ENCODE data around the gene FAM227B. TPM values are rescaled to one million over a fixed set of nuclear protein-coding genes. Genes with fewer than 3 reads are reported as not detected.
"Not testable (repeated sequence)": the region's sequence is repeated elsewhere in the genome, so short reads cannot be mapped to it uniquely, and the experiment has no call there.

Gene FAM227B
- polyA plus RNA-seq, 4 donors, result 14.7 to 20.6 (median 17.7) TPM

DNA sequence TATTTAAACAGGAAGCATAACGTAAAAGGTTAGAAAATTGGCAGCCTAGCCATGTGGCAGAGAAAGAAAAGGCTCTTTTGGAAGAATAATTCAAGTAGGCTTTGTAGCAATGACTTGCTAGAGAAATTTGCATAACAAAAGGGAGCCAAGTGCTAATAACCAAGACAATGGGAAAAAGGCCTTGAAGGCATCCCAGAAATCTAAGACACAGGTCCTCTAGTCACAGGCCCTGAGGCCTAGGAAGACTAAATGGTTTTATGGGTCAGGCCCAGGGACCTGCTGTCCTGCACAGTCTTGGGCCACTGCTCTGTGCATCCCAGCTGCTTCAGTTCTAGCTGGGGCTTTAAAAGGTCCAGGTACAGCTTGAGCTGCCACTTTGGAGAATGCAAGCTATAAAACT, 119.0 kb downstream of the FAM227B start:
- DNase-seq (ENCODE audit: low read depth in 4 of 4, low spot score in 2 of 4), result no peak

DNA sequence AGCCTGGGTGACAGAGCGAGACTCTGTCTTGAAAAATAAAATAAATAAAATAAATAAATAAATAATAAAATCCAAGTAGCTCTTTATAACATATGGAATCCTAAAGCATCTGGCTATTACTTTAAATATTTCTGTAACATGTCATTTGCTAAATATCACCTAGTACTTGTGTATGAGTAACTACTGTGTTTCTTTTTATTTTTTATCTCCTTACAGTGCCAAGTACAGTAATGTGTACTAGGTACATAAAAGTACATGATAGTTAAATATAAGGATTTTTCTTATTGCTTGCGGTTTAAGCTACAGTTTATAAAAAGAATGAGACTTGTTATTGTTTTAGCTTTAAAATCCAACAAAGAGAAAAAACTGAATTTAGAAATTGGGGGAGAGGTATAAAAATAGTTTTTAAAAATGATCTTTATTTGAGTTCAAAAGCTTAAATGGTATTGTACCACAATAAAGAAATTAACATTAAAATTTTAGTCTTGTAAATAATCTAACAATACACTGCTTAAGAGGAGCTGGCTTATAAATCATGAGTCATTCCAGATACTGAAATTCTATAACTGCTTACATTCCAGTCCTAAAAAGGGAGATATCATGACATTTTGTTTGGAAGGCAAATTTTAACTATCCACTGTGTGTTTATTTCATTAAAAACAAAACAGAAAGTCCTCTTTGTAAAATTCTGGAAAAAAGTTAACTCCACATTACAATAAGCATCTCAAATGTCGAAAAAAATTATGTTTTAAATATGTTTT, 124.4 kb downstream of the FAM227B start:
- DNase-seq (ENCODE audit: low read depth in 4 of 4, low spot score in 2 of 4), result no peak

DNA sequence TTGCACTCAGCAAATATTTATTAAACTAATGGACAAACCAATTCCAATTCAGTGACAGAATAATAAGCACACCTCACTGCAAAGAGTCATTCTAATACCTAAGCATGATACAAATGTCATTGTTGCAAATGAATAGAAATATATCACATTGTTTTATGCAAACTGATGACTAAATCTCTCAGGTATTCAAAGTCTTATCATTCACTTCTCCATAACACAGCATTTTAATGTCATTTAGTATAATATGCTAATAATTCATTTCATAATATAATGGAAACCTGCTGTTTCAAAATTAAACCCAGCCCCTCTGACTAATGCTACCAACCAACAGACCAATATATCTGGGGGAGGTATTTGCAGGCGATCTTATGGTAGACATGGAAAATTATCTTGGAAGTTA, 125.8 kb downstream of the FAM227B start:
- DNase-seq (ENCODE audit: low read depth in 4 of 4, low spot score in 2 of 4), result no peak

DNA sequence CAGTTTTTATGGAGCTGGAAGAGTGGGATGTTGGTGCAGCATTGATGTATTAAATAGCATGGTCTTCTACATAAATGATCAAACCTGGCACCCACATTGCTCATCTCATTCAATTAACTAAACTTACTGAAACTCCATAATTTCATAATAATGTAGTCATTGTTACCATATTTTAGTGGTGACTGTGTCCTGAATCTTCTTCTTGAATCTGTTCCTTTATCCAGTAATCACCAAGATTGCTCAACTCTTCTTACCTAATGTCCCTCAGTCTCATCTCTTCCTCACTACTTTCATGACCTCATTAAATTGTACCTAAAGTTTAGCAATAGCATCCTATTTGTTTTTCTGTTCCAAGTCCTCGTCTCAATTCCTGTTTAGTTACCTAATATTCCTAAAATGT, 127.8 kb downstream of the FAM227B start:
- DNase-seq (ENCODE audit: low read depth in 4 of 4, low spot score in 2 of 4), result no peak

DNA sequence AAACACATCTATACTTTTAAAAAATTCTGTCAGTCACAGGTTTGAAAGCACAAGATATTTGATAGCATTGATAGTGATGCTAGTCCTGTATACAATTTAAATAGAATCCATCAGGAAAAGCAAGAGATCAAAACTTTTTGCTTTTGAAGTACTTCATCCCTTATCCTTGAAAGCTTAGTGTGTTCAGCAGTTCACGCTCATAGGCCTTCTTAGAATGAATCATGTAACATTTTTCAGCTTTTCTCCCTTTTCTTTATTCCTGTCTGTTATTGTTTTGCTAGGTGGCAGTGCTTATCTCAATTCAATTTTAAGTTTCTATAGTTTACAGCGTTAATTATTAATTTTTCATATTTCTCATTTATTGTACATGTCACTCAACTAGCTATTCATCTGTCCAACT, 128.5 kb downstream of the FAM227B start:
- no peak for DNase-seq (ENCODE audit: low read depth in 4 of 4, low spot score in 2 of 4)

DNA sequence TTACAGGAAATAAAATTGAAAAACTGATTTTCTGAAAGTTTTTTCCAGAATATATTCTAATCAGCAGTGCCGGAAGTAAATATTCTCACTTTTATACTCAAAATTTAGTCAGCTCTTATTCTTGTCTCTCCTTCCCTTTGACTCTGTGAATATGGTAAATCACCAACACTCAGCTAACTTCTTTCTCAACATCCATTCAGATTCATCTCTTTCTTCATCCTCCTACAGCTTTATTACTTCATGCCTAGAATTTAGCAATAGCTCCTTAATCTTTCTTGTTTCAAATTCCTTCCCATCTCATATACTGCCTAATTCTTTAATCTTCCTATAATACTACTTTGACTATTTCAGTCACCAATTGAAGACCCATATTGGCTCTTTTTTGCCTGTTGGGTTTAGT, 129.7 kb downstream of the FAM227B start:
- DNase-seq (ENCODE audit: low read depth in 4 of 4, low spot score in 2 of 4), result no peak

DNA sequence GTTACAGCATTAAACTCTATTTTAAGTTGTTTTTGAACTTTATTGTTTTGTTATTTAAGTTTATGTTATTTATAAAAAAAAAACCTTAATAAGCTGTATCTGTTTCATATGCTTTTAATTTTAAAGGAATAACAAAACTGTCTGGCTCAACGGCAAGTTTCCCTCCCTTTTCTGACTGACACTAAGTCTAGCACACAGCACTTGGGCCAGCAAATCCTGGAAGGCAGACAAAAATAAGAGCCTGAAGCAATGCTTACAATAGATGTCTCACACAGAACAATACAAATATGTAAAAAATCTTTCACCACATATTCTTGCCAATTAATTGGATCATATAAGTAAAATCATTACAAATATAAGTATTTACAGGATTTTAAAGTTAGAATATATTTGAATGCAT, 135.2 kb downstream of the FAM227B start:
- not testable (repeated sequence) for DNase-seq (ENCODE audit: low read depth in 4 of 4, low spot score in 2 of 4)

DNA sequence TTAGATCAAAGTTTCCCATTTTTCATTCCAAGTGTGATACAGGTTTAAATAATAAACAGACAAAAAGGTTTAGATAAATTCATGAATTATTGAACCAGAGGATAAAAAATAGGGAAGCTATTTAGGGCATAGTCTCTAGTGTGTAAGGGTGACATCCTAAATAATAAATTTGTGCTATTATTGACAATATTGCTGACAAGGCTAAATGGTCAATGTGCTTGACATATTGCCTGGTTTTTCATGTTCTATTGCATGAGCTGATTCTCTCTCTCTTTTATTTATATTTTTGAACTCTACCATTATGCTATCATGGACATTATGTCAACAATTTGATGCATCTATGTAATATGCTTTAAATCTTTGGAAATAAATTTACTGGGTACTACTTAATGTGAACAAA, 141.6 kb downstream of the FAM227B start:
- not testable (repeated sequence) for DNase-seq (ENCODE audit: low read depth in 4 of 4, low spot score in 2 of 4)

DNA sequence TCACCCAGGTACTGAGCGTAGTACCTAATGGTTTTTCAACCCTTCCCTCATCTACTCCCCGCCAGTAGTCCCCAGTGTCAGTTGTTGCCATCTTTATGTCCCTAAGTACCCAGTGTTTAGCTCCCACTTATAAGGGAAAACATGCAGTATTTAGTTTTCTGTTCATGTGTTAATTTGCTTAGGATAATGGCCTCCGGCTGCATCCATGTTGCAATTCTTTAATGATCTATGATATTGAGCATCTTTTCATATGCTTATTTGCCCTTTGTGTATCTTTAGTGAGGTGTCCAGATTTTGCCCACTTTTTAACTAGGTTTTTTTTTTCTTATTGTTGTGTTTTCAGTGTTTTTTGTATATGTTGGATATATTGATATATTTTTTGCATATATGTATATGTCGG, 142.6 kb downstream of the FAM227B start:
- DNase-seq (ENCODE audit: low read depth in 4 of 4, low spot score in 2 of 4), result not testable (repeated sequence)

DNA sequence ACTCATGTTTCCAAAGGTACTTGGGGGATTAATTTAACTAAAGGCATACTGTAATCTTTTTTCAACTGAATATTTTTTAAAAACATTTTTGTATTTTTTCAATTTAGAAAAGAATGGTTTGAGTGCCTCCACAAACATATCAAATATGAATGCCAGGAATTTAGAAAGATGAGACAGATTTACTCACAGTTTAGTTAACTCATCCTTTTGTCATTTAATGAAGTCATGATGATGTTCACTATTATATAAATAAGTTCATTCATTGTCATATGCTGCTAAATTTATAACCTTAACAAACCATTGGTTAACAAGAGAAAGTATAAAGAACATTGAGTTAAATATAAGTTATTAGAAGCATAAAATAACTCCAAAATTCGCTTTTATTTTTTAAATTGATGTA, 147.6 kb downstream of the FAM227B start:
- no peak for DNase-seq (ENCODE audit: low read depth in 4 of 4, low spot score in 2 of 4)

DNA sequence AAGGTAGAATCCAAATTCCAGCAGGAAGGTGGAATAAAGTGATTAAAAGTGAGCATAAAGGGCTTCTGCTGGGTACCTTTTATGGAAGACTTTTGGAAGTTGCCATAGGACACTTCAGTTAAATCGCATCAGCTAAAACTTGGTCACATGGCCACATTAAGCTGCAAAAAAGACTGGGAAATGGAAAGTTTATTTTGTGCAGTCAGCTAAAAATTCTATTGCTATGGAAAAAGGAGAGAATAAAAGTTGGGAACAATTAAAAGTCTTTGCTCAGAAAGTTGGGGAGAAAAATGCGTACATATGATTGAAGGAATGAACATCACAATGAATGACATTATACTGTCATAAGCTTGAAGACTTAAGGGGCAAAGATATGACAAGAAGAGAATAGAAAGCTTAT, 148.3 kb downstream of the FAM227B start:
- no peak for DNase-seq (ENCODE audit: low read depth in 4 of 4, low spot score in 2 of 4)

DNA sequence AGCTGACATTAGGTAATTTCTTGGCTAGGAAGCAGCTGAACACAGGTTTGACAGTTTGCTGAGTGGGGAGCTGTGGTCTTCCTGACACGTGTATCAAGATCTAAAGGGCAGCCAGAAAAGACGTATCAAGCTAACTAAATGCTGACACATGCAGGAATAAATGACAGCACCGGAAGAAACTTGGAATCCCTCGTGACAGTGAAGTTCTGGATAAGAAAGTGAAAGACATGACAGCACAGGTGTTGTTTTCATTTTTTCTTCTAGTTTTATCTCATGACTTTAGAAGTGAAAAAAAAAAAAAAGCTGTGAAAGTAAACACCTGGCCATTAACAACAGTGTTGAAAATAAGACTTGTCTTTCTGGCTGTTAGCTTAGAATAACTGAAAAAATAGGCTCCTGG, 148.9 kb downstream of the FAM227B start:
- DNase-seq (ENCODE audit: low read depth in 4 of 4, low spot score in 2 of 4), result no peak

DNA sequence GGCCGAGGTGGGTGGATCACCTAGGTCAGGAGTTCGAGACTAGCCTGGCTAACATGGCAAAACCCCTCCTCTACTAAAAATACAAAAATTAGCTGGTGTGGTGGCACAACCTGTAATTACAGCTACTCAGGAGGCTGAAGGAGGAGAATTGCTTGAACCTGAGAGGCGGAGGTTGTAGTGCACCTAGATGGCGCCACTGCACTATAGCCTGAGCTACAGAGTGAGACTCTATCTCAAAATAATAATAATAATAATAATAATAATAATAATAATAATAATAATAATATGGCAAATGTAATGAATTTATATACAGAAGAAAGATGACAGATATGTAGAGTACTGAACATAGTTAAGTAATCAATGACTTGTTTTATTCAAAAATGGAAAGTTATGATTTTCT, 149.4 kb downstream of the FAM227B start:
- not testable (repeated sequence) for DNase-seq (ENCODE audit: low read depth in 4 of 4, low spot score in 2 of 4)

DNA sequence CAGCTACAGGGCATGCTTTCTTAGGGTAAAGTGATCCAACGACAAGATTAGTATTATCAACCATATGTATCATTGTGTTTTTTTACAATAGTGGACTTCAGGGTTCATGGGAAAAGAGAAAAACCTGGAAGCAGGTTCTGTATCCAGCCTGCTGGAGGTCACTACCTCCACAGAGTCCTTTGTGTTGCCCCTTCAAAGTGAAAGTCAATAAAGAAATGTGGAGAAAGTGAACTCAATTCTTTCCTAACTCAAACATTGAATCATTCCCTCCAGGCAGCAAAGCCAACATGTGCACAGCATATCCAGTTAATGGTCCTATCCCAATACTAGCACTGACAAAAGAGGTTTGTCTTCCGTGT, 152.2 kb downstream of the FAM227B start:
- no peak for DNase-seq (ENCODE audit: low read depth in 4 of 4, low spot score in 2 of 4)

DNA sequence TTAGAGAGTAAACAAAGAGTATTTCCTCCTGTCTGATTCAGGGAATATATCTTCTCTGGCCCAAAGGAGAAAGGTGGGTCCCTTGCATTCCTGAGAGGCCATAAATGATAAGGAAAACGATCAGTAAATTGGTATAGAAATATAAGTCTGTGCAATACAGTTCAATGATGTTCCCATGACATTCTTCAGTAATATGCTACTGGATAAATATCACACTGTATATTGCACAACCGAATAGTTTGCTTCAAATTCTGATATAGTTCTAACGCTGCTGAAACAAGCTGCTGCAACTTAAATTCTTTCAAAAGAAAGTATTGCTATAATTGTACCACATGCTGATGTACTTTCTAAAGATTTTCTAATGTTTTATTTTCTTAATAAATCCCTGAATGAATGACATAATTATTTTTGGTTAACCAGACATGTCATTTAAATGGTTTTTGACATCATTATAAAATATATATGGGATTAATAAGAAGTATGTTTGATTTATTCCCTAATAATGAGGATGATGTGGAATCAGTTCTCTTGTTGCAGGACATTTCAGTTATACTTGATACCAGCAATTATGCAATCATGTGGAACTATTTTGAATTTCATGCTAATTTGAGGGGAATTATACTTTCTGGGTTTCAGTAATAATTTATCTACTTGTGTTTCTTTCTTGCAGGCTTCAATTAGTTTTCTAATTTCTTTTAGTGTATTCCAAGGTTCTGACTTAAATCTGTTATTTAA, 152.7 kb downstream of the FAM227B start:
- no peak for DNase-seq (ENCODE audit: low read depth in 4 of 4, low spot score in 2 of 4)

DNA sequence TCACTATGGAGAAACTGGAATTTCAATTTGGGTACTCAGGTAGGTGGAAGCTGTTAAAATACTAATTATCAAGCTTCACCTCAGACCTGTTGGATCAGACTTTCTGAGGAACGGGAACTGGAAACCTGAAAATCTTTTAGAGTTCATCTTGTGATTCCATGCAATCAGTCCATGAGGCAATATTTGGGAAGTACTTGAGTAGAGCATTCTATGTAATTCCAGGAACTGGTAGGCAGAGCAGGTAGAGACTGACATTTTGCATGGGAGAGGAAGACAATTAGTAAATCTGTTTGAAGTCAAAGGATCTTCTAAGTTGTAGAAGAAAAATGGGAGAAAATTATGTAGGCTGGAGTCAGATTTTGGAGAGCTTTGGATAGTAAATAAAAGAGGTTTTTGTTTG, 154.5 kb downstream of the FAM227B start:
- DNase-seq (ENCODE audit: low read depth in 4 of 4, low spot score in 2 of 4), result no peak

DNA sequence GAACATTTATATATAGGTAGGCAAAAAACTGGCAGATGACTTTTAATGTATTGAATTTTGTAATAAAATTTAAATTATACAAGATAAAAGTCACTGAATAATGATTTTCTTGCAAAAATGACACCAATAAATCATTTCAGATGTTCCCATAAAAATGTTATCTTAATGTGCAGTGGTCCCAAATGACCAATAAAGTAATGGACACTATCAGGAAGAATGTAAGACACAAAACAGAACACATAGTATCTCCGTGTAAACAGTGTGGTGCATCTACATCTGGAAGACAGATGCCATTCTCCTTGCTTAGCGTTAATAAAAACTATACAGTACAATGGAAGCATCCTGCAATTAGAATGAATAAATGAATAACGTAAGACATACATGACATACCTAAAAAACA, 156.1 kb downstream of the FAM227B start:
- DNase-seq (ENCODE audit: low read depth in 4 of 4, low spot score in 2 of 4), result no peak

DNA sequence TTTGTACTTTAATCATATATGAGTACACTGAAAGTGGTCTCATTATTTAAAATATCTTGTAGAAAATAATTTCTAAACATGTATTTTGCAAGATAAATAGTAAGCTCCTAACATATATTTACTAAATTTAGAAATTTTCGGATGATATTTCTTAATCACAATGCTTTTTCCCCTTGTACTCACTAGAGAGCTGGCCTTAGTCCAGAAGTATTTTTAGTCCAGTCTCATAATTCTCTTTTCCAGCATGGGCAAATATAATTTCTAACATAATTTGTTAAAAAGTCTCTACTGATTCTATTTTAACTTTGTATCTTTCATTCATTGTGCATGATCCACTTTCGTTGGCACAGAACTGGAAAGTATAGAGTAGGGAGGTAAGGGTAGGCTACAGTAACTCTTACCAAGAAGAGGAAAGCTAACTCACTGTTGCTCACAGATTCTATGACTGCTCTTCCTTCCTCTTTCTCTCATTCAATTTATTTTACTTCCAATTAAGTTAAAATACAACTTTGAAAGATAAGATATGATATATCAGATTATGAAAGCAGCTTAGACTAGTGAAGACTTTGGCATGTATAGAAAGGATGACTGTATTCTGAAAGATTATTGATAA, 158.3 kb downstream of the FAM227B start:
- no peak for DNase-seq (ENCODE audit: low read depth in 4 of 4, low spot score in 2 of 4)

DNA sequence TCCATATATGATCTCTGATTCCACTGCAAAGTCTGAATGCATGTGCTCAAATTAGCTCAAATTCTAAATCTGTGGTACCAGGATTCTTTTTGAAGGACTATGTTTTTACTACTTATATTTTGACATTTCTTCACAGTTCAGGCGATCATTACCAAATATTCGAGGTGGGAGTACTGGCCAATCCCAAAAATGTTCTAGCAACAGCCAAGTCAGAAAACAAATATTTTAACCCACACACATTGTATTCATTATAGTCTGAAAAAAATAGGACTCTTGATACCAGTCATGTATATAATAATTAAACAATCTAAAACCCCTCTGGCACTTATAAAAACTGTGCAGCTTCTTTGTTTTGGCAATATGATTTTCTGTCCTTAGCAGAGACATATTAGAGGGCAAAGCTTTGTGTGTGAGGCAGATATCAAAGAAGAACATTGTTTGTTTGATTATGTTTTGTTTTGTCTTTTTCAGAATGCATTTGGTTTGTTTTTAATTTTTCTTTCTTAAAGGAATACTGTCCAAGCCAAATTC, 160.1 kb downstream of the FAM227B start:
- no peak for DNase-seq (ENCODE audit: low read depth in 4 of 4, low spot score in 2 of 4)

DNA sequence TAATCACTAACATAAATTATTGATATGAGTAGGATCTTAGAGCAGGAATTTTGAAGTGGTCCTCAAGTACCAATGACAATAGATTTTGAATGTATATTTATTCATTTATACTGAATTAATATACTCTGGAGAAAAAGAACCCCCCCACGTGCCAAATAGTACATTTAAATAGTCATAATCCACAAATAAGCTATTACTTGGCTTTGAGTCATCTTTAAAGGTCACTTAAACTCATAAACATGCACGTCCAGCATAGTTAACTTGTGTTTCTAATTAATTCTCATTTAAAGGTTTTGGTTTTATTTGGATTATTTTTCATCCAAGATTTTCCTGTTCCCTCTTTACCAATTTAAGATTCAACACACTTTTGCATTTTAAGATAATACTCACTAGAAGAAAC, 162.5 kb downstream of the FAM227B start:
- no peak for DNase-seq (ENCODE audit: low read depth in 4 of 4, low spot score in 2 of 4)

DNA sequence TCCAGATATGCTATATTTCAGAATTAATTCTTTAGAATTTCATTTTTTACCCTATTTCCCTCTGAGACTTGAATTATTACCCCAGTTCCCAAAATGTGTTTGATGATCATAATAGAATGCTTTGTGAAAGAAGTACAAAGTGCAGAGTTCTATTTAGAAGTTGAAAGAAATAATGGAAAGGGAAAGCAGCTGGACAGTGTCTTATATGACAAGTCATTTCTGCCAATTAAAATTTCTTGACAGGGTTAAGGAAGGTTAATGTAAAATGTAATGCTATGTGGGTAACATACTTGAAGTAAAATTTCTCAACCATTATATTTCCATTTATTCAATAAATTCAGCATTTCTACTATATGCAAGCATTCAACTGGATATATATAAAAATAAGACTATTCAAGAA, 164.5 kb downstream of the FAM227B start:
- no peak for DNase-seq (ENCODE audit: low read depth in 4 of 4, low spot score in 2 of 4)

DNA sequence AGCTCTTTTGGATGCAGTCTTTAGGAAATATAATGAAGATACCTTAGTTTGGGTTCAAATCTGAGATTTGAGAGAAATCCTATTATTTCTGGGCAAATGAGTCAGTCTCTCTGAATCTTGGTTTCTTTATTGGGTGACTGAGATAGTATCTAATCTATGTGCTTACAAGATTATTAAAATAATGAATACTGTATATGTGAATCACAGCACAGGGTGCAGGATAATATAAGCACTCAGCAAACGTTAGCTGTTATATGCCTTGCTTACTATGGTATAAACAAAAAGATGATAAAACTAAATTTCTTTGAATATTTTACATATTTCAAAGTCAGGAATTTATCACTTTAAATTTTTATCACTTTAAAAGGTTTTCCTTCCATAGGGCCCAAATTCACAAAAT, 168.0 kb downstream of the FAM227B start:
- no peak for DNase-seq (ENCODE audit: low read depth in 4 of 4, low spot score in 2 of 4)

All from left renal cortex interstitium (tissue), 4 donors.